Fibroblast of skin of abdomen (primary cell): ENCODE results near the gene BEND3.
"Not testable (repeated sequence)": the region's sequence is repeated elsewhere in the genome, so short reads cannot be mapped to it uniquely, and the experiment has no call there.

Experiments
- DNase-seq: peaks from one replicate; pipeline ENCODE4 v3.0.0-alpha.2; 2013

The BEND3 gene

DNA sequence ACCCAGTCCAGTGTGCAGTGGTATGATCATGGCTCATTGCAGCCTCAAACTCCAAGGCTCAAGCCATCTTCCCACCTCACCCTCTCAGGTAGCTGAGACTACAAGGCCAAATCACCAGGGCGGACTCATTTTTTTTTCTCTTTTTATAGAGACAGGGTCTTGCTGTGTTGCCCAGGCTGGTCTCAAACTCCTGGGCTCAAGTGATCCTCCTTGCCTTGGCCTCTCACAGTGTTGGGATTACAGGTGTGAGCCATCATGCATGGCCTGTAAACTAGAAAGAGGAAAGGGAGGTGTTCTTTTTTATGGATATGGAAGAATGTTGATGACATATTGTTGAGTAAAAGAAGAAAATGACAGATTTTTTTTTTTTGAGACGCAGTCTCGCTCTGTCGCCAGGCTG is 5.1 kb upstream of the BEND3 start:
- no peak for DNase-seq

DNA sequence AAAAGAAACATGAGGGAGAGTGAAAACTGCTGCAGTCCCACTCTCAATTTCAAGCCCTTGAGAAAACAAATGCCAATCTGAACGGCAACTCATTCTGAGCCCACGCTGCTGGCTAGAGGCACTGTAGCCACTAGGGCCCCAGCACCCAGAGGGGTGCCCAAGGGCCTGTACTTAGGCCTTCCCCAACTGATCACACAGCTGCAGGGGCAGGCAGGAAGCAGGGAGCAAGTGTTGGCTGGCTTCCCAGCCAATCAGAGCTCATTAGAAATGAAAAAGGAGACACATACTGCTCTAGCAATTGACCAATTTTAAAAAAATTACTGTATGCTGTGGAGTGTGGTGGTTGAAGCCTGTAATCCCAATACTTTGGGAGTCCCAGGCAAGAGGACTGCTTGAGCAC is 3.7 kb upstream of the BEND3 start:
- DNase-seq: peak; percentile 14

DNA sequence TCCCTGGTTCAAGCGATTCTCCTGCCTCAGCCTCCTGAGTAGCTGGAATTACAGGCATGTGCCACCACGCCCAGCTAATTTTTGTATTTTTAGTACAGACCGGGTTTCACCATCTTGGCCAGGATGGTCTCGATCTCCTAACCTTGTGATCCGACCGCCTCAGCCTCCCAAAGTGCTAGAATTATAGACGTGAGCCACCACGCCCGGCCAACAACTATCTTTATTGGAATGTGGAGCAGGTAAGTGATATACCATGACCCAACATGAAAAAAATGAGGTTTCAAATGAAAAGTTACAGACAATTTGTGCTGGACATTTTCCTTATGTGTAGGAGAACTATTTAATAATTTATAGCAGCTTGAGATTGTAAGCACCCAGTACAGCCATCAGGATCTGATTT is 3.2 kb upstream of the BEND3 start:
- DNase-seq: not testable (repeated sequence)

DNA sequence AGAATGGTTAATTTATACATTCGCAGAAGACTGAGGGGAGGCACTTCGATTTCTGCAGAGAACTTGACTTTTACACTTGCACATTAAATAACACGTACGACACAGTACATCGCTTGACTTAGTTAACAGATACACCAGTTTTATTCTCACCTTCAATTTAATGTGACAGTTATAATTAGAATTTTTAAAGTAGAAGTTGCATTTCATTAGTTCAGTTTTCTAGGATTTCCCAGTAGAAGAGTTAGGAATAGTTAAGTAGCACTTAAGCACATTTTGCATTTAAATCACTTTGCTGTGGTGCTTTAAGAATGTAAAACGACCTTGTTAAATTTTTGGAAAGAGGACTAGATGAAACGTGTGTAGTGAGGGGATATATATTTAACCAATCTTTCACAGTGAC is 1.6 kb upstream of the BEND3 start:
- no peak for DNase-seq

DNA sequence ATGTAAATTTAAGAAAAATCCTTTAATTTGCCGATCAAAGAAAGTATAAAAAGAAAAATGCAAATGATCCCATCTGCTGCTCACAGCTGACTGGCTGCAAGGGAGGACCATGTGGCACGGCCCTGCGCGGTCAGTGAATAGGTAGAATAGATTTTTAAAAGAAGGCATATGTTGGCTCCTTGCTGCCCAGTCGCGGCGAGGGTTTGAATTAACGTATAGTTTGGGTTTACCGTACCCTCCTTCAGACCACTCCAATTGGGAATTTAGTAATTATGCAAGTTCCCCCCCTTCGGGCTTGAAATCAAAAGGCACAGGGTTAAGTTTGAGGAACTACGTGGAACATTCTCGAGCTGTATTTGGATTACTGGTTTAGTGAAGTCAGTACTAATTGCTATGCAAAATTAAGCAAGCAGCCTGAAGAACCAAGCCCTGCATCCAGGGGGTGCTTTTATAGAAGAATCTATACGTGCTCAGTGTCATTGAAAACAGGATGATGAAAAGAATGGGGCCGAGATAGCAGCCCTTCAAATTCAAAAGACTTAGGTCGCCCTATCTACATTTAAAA is 1.1 kb upstream of the BEND3 start:
- peak; percentile 27 for DNase-seq

DNA sequence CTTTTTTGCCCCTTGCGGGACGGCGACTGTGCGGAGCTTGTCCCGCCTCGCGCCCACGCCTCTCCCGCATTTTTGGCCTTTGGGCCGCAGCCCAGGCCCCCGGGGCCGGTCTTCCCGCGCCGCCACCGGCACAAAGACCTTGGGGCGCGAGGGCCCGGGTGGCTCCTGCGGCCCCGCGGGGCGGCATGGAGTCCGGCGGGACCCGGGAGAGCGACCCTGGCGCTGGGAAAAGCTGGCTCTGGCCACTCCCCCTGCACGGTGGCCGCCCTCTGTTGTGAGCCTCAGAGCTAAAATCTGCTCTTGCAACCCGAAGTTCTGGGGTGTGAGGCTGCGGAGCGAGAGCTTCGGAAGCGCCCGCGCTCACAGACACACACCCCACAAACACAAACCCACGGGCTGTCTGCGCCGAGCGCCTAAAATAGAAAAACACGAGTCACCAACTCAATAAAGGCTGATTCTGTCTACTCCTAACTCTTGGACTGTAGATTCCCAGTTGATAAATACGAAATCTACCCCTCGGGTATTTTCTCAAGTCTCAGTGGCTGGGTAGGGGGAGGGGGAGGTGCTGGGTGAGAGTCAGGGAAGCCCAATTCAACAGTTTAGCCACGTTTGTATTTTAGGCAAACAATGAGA is 496 bp upstream of the BEND3 start:
- peak; percentile 44 for DNase-seq

DNA sequence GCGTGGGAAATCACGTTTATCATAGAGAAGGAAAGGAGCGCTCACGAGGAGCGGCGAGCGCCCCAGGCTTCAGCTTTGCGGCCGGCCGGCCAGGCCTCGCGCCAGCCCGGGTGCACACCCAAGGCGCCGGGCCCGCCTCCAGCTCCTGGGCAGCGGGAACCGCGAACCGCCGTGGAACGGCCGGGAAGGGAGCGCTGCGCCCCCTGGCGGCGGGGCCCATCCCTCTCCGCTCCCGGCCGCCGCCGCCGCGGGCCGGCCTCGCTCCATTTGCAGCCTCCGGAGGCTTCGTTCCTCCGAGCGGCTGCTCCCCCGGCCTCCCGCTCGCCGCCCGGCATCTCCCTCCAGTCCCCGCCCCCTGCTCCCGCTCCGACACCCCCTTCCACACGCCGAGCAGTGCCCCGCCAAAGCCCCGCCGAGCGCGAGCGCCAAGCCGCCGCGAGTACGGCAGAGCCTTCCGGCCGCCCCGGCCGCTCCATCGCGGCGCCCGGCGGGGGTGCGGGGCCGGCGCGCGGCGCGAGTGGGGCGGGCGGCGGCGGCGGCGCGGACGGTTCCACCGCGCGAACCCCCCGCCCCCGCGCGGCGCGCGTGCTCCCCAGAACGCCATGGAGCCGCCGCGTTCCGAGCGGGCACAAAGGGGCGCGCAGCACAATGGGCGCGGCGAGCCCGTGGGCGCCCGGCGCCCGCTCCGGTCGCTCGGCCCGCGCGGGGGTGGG is 946 bp downstream of the BEND3 start:
- DNase-seq: peak; percentile 84

DNA sequence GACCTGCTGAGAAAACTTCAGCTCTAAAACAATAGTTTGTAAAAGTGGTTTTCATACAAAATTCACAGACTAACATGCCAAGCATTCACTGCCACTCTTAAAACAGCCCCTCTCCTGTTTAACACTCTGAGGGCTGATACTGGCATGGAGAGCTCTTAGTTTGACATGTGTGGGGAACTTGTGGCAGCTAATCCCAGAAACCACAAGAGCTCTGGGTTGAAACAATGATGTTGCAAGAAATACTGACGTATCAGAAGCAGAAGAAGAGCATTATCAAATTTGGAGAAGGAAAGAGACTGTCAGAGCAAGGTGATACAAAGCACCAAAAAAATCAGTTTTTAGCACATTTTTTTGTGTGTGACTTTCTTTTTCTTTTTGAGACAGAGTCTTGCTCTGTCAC is 5.1 kb downstream of the BEND3 start:
- peak; percentile 36 for DNase-seq

DNA sequence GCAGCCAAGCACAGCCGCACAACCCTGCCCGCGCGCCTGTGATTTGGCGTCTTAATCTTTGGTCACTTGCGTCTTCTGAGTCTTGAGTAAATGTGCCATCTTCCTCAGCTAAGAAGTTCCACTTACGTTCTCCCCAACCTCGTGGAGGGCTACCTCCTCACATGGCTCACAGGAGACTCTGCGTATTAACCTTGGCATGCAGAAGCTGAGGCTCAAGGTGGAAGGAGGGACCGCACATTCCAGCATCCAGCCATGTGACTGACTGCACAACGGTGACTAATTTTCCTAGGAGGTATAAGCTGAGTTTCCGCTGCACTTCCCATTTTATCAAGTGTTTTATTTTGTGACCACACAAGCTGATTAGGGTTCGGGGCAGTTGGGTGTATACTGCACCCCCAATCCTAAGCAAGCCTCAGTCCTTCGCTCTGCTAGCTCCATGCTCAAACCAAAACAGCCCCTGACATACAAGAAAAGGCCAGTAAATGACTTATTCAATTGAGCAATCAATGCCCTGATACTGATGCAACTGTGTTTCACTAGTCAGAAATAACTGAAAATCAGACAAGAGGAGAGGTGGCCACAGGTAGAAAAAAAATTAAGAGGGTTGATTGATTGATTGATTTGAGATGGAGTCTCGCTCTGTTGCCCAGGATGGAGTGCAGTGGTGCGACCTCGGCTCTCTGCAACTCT is 7.0 kb downstream of the BEND3 start:
- DNase-seq: no peak

DNA sequence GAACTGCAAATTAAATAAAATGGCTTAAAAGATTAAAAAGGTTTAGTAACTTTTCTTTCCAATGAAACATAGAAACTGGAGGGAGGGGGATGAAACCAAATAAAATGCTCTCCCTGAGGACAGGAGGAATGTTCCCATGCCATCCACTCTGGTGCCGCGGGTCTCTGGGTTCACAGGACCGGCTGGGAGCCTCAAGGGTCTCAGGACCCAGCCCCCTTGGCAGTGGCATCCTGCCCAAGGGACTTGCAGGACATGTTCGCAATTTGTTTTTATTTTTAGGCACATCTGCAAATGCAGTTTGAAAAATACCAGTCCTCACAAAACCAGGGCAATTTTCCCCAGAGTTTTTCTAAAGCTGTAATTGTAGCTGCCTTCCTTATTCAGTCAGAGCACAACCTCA is 7.5 kb downstream of the BEND3 start:
- no peak for DNase-seq

DNA sequence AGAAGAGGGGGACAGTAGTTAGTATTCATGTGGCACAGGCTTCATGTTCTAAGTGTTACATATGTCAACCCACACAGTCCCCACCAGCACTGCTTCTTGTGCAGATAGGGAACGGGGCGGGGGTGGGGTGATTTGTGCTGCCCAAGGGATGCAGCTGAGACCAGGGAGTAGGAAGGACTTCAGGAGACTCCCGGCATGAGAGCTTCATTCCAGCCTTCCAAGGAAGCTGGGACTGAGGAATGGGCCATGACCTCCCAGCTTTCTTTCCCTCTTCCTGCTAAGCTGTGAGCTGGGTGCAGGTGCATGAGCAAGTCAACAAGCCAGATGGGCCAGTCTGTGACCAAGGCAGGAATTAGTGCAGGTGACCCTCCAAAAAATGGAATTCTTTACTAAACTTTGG is 9.2 kb downstream of the BEND3 start:
- no peak for DNase-seq

DNA sequence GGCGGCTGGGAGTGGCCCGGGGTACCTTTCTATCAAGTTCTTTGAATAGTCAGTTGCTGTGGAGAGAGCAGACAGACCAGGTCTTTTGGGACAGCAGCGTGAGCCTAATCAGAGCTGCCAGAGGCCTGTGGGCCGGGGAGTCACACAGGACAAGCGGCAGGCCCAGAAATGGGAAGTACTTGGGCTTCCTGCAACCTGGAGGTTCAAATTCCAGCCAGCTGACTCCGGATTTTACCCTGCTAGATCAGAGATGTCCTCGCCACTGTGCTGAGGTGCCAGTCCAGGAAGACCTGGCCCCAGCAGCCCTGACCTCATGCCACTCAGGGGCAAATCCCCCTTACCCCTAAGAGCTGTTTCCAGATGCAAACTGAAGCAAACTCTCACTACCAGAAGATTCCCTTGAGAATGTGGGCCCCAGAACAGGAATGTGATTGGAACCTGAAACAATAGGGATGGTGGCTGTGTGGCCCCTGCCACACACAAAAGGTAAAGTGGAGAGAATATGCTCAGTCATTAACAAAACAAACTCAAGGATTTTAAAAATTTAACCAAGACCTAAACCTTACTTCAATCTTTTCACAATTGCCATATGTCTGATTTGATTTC is 9.7 kb downstream of the BEND3 start:
- DNase-seq: no peak

DNA sequence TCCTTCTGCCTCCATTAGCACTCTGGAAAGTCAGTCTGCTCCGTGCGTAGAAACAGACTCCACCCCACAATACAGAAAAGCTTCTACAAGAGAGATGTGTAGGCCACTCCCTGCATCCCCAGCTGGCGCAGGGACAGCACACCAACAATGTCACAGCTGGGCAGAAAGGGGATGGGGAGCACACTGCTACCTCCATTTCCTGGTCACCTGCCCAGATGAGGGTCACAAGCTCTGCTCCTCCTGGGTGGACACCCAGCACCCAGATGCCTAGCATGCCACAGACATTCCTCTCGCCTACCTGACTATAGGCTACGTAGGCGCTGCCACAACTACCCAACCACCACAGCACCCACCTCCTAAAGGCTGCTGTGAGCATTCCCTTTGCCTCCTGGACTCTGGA is 12.2 kb downstream of the BEND3 start:
- DNase-seq: no peak

DNA sequence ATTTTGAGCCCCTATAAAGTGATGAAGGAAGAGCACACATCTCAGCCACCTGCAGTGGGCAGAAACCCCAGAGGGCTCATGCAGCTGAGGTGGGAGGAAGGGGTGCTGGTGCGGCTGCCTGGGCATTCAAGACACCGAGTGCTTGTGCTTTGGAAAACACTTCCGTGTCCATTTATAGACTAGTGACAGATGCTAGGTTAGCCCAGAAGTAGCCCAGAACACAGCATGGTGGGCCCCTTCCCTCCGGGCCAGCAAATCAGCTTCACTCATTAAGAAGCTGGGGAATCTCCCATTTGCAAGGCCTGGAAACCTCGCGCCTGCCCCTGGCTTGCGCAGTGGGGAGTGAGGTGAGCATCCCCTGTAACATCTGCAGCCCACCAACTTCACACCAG is 12.9 kb downstream of the BEND3 start:
- no peak for DNase-seq

DNA sequence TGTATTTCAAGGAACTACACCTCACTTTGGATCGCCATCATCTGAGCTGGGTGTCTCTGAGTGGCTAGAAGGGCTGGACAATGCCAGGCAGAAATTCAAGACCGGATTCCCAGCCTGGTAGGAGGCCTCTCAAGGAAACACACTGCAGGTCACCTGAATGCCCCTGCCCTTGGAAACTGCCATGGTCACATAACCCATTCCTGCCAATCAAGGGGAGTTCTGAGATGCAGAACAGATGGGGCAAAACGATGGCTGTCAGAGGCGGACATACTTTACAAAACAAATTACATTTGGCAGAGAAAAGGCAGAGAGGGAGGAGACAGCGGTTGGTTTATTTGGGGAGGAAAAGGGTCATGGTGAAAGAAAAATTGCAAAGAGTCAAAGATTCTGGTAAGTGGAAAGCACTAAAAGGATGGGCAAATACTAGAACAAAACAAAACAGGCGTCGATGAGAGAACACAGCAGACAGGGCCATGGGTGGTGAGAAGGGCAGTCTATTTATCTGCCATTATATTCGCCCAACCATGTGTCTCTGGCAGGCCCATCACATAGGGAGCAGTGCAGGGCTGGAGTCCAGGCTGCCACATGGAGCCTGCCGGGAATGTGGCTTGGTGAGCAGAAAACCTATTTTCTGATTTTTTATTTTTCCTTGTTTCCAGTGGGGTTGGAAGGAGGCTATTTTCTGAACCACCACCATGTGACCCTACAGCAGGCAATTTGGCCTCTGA is 13.5 kb downstream of the BEND3 start:
- DNase-seq: no peak

DNA sequence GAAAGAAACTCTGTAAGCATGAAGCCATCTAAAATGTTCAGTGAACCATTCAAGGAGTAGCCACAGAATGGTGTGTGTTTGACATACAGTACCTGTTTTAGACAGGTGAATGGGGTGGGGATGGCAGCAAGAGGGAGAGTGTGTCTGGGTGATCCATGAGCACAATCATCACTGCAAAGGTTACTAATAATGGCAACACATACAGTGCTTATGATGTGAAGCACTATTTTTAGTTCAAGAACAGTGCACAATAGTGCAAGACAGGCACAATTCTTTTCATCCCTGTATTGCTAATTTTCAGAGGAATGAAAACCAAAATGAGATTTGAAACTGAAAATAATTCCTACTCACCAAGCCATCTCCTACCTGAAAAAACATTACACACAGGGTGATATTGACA is 14.1 kb downstream of the BEND3 start:
- DNase-seq: no peak

DNA sequence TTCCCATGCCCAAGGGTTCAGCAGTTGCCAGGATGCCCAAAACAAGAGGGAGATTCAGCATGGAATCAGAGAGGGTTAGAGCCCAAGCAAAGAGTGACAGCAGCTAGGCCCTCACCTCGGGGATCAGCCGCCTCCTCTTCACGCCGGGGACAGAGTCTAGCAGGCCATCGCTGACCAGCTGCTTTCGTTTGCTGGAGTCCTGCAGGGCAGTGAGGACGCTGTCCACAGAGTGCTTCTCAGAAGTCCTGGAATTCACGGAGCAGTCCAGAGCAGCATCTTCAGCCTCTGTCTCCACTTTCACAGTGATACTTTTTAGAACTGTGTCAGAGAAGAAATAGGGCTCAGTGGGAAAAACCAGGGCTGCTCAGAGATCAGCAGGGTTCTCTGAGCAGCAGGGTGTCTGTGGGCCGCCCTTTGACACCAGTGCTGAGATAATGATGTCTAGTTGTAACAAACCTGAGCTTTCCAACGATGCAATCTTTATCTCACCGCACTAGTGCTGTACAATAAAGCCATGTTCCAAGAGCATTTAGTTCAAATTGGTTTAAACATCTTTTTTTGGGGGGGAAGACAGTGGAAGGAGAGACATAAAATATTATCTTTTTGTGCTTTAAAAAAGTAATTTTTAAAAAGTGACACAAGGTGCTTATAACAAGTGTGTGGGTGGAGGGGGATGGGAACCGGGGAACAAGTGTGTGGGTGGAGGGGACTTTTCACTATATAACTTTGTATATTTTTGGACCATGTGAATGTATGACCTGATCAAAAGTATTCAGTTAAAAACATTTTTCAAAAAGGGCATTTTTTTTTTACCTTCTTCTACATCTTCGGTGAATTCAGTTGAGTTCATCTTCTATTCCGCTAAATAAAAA is 16.6 kb downstream of the BEND3 start:
- DNase-seq: no peak

DNA sequence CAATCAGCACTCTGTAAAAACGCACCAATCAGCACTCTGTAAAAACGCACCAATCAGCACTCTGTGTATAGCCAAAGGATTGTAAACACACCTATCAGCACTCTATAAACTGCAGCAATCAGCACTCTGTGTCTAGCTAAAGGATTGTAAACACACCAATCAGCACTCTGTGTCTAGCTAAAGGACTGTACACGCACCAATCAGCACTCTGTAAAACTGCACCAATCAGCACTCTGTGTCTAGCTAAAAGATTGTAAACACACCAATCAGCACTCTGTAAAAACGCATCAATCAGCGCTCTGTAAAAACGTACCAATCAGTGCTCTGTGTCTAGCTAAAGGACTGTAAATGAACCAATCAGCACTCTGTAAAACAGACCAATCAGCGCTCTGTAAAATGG is 30.9 kb downstream of the BEND3 start:
- DNase-seq: not testable (repeated sequence)

DNA sequence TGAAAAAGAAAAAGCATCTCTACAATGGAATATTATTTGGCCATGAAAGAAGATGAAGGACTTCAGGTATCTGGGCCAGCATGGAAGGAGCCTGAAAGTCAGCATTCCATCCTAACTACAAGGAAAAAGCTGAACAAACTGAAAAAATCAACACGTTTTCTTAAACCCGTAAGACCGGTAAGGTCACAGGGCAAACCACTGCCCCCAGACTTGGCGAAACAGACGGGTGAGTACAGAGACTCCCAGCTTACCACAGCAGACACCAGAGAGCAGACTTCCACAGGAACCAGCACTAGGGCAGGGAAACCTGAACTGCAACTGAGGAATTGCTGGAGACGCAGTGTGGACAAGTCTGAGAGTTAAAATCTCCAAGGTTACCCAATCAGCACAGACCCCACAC is 31.4 kb downstream of the BEND3 start:
- no peak for DNase-seq

DNA sequence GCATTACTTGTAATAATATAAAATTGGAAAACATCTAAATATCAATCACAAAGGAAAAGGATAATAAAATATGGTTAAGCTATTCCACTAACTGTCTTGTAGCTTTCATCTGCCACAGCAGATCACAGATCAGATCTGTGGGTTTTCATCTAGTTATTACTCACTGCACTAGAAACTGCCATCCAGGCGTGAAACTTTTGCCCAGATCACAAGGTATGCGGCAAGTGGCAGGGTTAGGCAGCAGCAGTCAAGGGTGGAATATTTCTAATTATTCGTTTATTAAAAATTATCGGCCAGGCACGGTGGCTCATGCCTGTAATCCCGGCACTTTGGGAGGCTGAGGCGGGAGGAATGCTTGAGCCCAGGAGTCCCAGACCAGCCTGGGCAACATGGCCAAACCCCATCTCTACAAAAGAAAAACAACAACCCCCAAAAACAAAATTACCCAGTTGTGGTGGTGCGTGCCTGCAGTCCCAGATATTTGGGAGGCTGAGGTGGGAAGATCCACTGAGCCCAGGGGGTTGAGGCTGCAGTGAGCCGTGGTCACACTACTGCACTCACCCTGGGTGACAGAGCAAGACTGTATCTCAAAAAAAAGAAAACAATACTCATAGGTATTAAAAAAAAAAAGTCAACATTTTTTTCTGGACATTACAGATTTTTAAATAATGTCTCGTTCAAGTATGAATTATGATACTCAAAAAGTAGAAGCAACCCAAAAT is 32.1 kb downstream of the BEND3 start:
- no peak for DNase-seq

DNA sequence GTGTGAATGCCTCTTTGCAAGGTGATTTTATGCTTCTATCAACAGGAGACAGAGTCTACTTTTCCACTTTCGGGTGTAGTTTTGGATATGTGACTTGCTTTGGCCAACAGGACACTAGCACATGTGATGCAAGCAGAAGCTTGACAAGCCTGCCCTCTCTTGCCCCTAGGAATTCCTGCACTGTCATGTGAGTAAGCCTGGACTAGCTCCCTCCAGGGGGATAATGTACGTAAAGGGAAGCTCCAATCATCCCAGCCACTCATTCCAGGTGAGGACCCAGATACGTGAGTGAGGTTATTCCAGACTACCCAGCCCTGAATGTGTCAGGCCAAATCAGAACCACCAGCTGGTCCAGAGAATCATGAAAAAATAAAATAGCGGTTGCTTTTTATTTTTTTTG is 33.3 kb downstream of the BEND3 start:
- no peak for DNase-seq
